Hematopoietic multipotent progenitor cell treated with erythropoietin and hydrocortisone succinate and interleukin-3 and kit ligand, for 8 days (in vitro differentiated cells): ENCODE measurements around the gene GM2A.

Experiments
- DNase-seq: peaks from one replicate; pipeline ENCODE4 v3.0.0-alpha.2; 2015

The GM2A gene

DNA sequence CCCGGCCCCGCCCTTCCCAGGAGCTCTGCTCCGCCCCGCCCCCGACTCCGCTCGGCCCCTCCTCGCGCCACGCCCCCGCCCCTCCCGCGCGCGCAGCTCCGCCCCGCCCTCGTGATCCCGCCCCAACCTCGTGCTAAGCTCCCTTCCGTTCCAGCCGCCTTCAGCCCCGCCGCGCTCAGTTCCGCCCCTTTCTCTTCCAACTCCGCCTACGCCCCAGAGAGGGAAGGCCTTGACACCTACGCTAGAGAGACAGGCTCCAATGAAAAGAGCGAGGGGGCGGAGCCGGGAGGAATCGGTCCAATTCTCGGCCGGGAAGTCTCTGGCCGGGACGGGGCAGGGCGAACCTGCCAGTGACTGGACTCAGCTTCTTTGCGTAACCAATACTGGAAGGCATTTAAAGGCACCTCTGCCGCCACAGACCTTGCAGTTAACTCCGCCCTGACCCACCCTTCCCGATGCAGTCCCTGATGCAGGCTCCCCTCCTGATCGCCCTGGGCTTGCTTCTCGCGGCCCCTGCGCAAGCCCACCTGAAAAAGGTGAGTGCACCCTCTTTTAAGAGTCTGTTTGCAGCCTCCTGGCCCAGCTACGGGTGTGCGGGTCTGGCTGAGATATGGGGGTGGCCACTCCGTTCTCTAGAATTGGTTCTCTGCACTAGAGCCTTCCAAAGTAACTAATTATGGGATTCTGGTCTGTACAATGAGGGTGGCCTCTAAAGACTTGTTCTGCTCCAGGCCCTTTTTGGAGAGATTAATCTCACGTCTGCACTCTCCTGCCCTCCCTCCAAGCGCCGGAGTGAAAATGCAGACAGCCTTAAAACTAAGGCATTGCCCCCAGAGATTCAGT, at the start of gene GM2A:
Gene GM2A, plus strand, starts transcription at position 424 of the 843 bp plus-strand sequence. Its CDS starts 32 bp downstream, at position 456.
- DNase-seq = peak; percentile 100

DNA sequence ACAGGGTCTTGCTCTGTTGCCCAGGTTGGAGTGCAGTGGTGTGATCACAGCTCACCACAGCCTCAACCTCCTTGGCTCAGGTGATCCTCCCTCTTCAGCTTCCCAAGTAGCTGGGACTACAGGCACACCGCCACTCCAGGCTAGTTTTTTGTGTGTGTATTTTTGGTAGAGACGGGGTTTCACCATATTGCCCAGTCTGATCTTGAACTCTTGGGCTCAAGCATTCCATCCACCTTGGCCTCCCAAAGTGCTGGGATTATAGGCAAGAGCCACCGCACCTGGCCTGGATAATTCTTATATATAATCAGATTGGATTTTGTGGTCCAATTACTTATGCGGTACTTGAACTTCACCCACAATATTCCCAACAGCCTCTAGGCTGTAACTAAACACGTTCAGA, 48.9 kb upstream of the GM2A start:
- DNase-seq = no peak

DNA sequence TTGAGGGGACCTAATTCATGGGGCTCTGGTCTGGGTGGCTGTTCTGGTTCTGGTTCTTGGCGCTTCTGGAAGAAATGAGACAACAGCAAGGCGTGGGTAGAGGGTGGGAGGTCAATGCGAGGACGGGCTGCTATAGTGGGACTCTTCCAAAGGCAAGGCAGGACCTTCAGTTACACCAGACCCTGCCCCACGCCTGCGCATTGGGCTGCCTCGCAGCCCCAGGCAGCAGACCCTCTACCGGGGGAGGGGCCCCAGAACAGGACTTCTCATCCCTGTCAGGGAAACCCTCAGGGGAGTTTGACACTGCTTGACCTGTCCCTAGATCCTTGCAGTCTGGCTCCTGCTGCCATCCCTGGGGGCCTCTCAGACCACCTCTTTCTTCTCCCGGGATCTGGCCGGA, 47.6 kb upstream of the GM2A start:
- no peak for DNase-seq

DNA sequence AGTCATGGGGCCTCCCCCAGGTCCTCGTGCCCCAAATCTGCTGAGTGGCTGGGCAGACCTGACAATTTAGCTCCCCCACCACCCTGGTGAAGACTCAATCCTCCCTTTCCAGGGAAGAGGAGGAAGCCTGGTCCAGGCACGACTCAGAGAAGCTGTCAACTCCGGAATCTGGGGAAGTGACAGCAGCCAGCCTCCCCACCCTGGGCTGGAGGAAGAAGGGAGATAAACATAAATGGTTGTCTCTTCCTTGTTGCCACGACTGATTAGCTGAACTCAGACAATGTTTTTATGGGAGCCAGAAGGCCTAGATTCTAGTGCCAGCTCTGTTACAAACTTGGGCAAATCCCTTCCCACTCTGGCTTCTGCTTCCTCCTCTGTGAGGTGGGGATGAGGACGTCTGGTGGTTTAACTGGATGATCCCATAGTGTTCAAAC, 44.5 kb upstream of the GM2A start:
- DNase-seq = peak; percentile 42

DNA sequence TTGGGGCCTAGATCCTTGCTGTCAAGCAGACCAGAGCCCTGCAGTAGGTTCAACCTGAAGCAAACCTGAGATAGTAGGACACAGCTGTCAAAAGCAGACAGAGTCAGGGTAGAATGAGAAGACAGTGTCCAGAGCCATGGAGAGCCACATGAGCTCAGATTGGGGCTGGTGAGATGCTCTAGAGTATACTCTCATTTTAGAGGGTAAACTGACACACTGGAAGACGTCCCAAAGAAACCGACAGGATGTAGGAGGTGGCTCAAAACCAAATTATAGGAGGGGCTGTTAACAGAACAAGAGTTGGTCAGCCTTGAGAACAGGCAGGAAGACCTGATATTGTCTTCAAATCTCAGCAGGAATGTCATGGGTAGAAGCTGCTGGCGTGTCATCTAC, 40.6 kb upstream of the GM2A start:
- no peak for DNase-seq

DNA sequence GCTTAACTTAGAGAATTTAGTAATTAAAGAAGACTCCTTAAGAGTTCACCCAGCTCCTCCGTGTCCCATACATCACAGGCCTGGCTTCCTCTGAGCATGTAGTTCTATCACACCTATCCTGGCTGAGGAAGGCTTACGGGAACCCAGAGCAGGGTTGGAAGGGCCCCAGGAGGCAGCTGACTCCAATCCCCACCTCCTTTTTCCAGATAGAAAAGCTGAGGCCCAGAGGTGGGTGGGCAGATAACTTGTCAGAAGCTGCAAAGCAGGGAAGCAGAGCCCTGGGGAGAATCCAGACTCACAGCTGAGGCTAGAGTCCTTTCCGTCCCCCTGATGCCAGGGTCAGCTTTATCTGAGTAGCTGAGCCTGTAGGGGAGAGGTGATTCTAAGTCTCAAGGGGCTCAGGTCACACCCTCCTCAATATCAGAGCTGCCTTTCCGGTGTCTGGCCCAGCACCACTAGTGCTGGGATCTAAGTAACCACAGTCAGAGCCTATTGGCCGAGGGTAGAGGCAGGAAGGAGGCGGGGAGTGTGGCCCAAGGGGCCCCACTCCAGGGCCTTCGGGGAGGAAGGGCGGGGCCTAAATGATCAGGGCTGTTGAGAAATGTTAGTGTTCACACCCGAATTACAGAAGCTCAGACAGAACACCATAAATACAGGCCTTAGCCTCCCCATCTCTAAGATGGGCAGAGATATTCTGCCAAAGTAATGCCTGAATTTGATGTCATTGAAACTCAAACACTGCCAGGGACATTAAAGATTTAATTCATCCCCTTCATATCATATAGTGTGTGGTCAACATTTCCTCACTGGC, 39.0 kb upstream of the GM2A start:
- DNase-seq = peak; percentile 98

DNA sequence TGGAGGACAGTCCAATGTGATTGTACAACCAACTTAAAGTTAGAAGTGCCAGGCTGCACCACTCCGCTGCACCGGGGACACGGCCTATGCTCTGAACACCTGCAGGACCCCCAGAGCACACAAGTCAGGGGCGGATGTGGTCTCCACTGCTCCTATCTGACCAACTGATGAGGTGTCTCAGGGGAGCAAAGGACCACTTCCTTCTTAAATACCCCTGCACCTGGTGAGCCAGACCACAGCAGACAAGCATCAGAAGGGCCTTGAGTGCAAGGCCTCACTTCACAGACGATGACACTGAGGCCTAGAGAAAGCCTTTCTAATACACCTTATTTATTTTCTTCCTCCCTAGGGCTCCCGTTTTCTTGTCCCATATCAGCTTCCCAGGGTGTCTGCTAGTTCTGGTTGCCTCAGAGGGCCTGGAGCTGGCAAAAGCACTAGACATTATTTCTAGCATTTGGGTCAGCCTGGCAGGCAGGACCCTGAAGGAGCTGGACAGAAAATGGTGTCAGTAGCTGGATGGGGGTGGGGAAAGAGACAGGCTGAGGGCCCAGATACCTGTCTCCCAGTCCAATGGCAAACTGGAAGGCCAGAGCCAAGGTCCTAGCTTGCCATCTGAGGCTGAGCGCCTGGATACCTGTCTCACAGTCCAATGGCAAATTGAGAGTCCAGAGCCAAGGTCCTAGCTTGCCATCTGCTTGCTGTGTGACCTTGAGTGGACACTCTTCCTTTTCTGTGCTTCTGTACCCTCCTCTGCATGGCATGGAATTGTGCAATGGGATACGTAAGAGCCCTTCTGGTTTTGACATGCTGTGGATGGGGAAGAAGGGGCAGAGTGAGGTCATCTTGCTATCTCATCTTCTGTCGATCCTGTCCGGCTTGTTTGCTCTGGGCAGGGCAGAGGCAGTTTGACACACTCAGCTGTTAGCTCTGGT, 38.1 kb upstream of the GM2A start:
- no peak for DNase-seq

DNA sequence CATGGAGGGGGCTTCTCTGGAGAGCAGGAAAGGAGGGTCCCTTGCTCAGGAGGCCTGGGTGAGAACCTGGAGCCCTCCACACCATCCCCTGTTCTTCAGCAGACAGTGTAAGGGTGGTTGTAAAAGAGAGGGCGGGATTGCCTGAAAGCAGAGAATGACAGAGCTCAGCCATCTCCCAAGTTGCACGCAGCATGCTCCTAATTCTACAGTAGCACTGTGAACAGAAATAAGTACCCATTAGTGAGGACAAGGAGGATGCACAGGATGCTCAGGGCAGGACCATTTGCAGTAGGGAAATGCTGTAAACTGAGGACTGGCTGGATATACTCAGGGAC, 37.5 kb upstream of the GM2A start:
- DNase-seq = no peak

DNA sequence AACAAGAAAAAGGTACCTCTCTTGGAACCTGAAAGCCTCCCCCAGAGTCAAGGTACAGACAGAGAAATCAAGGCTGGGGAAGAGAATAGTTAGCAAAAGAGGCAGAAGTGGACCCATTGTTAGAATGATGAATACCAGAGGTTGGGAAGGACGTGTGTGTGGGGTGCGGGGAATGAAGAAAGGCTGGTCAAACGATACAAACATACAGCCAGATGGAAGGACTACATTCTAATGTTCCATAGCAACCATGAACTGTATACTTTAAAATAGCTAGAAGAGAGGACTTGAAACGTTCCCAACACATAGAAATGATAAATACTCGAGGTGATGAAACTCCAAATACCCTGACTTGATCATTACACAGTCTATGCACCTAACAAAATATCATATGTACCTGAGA, 36.2 kb upstream of the GM2A start:
- no peak for DNase-seq

DNA sequence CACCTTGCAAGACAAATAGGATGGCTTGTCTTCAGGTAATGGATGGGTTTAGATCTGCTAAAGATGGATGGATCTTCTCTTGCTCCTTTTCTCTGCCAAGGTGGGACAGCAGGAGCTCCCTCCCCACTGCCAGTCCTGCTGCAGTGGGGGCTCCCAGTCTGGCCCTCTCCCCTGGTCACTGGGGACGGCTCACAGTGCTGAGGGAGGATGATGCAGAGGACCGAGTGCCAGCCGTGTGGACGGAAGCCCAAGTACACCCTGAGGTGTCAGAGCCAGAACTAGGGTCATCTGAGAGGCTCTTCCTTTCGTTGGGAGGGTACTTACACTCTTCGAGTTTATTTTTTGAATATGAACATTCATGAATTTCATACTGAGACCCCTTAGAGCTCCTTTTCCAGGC, 34.8 kb upstream of the GM2A start:
- DNase-seq = no peak

DNA sequence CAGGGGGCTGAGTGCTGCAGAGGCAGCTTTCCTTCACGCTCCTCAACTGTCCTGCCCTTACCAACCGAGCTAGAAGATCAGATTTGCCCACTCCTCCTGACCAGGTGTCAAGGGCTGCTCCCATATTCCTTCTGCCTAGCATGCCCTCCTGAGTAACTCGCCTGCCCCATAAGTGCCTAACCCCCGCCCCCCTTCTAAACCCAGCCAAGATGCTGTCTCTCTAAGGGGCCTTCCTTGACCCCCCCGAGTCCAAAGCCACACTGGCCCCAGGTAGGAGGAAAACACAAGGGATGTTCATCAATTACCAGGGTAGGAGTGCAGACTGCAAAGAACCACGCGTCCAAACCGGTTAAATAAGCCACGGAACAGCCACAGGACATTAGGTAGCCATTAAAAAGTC, 33.8 kb upstream of the GM2A start:
- no peak for DNase-seq

DNA sequence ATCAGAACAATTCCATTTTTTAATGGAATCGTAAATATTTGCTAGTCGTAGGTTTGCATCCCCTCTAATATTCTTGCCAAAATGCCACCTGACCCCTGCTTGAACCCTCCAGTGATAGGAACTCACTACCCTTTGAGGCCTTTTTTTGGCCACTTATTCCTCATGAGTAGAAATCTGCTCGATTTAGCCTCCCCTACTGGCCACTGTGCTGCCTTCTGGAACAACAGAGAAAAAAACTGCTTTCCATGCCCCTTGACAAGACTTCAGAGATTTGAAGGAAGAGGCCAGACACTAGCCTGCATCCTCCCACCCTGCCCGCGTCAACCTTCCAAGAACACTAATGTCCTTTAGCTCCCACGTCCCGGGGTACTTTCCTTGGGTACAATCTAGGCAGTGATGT, 33.2 kb upstream of the GM2A start:
- no peak for DNase-seq

DNA sequence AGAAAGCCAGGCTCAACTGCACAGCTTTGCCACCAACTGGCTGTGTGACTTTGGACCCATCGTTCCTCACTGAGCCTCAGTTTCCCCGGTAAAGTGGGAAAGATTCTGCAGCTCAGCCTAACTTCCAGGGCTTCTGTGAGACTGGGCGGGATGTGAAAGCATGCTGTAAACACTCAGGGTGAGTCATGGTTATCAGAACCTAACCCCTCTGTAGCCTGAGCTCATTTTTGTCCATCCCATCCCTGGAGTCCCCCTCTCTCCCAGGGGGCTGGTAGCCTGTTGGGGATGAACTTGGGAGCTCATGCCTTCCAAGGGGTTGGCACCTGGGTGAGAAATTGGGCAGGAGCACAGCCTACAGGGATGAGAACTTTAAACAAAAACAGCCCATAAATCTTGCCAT, 31.4 kb upstream of the GM2A start:
- no peak for DNase-seq

DNA sequence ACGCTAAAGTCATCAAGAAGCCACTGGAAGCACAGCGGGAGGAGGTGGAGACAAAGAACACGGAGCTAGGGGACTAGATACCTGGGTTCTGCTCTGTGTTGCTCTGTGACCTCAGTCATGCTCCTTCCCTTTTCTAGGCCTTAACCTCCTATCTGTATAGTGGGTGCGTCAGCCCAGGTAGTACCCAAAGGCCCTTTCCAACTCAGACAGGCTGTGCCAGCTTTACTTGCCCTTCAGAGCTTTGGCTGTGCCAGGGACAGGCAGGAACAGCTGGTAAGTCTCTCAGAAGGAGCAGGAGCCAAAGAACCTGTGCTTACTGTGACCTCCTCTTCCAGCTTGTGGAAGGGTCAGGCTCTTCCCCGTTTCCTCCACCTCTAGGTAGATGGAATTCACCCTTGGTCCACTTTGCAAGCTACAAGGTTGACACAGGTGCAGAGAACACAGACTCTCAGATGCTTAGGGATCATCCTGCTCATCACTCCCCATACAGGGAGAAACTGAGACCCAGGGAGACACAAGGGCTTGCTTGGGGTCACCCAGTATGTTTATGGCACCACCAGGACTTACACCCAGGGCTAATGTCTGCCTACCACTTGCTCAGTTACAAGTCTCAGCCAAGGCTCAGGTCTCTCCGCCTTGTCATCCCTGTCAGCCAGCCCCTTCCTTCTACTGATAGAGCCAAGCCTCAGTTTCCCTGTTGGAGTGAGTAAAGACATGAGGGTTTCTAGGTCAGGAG, 30.8 kb upstream of the GM2A start:
- no peak for DNase-seq

DNA sequence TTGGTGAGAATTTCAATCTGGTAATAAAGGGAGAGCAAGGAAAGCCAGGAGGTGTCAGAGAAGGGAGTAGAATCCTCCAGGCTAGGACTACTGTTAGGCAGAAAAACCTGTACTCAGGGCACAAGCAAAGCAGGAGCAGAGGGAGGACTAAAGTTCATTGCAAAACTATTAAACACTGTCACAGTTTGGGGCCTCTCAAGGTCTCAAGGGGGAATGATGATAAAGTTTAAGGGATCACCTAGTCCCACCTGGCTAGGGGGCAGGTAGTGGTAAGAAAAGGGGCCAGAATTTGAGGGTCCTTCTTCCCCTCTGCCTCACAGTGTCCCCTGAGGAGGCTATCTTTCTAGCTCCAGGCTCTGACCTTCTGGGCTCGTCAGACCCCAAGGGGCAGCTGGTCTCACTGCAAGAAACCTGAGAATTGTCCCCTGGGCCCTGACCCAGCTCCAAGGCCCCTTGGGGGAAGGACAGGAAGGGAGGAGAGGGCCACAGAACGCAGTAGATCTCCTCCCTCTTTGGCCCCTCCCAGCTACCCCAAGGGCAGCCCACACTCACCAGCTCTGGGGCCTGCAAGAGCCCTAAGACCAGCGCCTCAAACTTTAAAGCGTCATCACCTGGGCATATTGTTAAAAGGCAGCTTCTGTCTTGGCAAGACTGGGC, 30.1 kb upstream of the GM2A start:
- peak; percentile 85 for DNase-seq

DNA sequence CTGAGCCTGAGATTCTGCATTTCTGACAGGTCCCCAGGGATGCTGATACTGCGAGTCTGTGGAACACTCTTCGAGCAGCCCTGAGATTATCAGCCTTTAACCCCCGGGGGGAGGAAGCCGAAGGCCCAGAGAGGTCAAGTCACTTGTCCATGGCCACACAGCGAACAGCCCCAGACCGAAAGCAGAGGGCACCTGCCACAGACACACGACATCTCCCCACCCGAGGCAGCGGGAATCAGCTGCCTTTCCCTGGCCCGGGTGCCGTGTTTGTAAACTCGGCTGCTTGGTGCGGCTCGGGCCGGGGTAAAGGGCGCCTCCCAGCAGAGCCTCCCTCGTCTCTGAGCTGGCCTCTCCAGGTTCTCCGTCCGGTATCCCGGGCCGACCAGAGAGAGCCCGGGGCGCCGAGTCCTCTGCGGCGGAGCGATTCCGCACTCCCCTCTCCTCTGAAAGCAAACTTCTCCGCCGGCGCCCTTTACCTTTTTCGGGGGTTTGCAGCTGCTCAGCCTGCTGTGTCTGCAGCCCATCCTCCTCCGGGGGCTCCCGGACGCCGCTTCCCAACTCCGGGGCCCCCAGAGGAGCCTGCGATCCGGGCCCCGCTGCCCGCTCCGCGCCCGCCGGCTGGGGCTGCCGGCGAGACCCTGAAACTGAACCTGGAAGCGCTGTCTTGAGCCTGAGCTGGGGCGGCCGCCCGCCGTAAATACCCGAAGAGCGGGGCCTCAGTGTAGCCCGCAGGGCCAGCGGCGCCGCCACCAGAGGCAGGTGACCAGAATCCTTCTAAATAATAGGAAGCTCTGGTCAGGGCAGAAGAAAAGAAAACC, 29.3 kb upstream of the GM2A start, which contains the start of gene CCDC69:
Gene CCDC69, minus strand, starts transcription at position 646 of the 818 bp plus-strand sequence. Its CDS starts 122 bp downstream, at position 524.
- DNase-seq = peak; percentile 74

DNA sequence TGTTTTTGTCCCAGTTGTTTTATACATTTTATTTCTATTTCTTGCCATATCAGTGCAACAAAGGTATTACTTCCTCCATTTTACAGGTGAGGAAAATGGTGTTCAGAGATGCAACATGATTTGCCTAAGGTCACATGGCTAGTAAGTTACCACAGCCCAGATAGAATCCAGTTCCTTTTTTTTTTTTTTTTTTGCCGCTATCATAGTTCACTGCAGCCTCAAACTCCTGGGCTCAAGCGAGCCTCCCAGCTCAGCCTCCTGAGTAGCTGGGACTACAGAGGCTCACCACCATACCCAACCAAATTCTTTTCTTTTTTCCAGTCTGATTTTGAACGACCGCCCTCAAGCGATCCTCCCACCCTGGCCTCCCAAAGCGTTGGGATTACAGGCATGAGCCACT, 28.6 kb upstream of the GM2A start:
- DNase-seq = peak; percentile 33

DNA sequence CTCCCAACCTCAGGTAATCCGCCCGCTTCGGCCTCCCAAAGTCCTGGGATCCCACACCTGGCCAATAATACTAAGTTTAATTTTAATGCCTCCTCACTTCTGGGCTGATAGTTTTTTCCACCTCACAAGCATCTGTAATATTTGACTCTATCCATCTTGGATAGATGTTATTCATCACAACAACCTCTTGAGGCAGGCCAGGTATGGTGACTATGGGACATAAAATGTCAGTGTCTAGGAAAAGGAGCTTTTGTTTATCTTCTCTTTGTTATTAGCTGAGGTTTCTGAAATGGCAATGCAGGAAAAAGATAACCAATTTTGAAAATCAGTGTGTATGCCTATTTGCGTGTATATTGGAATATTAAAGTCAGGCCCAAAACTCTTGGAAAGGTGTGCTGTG, 27.9 kb upstream of the GM2A start:
- DNase-seq = no peak

DNA sequence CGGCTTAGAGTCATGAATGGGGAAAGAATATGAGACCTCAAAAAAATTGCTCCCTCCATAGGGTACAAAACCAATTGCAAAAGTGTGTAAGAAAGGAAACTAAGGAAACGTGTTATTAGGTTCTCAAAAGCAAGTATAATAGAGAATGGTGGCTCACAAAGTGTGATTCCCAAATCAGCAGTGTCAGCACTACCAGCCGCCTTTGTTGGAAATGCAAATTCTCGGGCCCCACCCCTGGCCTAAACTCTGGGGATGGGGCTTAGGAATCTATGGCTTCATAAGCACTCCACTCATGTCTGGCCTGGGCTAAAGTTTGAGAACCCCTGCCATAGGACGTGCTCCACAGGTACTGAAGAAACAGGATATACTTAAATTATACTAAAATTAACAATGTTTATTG, 27.5 kb upstream of the GM2A start:
- DNase-seq = no peak

DNA sequence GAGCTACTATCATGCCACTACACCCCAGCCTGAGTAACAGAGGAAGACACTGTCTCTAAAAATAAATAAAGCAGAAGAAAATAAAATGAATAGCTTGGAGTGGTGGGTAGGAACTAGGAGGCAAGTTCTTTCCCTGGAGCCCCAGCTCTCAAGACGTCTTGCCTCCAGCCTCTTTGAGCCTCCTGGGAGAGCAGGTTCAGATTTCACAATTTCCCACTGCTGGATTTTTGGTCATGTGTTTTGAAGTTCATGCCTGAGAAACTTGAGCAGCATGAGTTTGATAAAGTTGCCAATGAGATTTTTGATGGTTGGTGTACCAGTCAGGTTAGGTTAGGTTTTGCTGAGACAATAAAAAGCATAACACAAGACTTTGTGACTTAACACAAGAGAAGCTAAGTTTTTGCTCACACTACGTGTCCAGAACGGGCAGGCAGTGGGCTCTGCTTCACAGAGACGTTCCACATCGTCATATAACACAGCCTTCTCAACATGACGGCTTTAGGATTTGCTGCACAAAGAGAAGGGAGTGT, 25.0 kb upstream of the GM2A start:
- DNase-seq = no peak

DNA sequence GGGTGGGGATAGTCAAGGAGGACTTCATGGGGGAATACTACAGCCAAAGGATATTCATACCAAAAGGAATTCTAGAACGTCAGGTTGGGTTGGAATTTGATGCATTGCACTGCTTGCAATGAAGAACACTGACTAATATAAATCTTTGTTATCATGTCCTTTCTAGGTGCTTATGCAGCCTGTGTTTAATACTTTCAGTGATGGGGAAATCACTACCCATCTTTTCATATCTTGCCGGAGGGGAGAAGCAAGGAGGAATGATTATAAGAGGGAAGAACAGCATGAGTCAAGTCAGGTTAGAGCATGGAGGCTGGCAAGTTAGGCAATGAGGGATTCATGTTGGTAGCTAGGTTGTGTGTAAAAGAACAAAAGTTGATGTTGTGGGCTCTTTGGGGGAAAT, 24.0 kb upstream of the GM2A start:
- no peak for DNase-seq
